ENCODE data around the gene COL4A5. TPM values are rescaled to one million over a fixed set of nuclear protein-coding genes. Genes with fewer than 3 reads are reported as not detected.

The COL4A5 gene
- total and polyA plus RNA-seq, 10 donors, result 2.1 to 19.6 (median 8.4) TPM

DNA sequence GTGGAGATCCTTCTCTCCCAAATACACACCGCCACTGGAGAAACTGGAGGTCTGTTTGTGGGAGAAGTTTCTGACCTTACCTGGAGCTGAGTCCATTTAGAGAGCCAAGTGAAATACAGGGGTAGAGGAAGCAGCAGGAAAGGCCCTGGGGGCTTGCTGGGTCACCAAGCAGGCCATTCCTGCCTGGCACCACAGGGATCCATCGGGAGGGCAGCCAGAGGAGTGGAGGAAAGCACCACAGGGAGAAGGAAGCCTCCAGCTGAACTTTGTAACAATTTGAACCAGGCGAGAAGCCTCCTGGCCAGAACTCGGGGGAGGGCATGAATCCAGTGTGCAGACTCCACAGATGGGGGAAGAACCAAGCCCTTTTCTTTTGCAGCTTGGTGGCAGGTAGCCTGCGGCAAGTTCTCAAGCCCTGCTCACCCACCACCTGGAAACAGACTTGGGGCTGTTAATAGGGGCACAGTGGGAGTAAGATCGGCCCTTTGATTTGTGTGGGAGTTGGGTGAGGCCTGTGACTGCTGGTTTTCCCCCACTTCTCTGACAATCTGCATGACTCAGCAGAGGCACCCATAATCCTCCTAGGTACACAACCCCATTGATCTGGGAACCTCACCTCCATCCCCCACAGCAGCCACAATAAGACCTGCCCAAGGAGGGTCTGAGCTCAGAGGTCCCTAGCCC is 202.1 kb downstream of the COL4A5 start:
- intact Hi-C loops (cut with DNase I; ENCODE audit: low total_unique reads), result no loop called here
- no peak overlapping the region for H3K4me3 ChIP-seq
- DNase-seq, result no peak
- peaks cover 0 to 32% (median 3%) of the 10 kb centered on the region in 8 donors for H3K9me3 ChIP-seq
- TF ChIP-seq POLR2A (IDR thresholded peaks at IDR 0.05) (no peak), POLR2AphosphoS5 (IDR thresholded peaks at IDR 0.05) (no peak)
- TF ChIP-seq, protein P1, sequence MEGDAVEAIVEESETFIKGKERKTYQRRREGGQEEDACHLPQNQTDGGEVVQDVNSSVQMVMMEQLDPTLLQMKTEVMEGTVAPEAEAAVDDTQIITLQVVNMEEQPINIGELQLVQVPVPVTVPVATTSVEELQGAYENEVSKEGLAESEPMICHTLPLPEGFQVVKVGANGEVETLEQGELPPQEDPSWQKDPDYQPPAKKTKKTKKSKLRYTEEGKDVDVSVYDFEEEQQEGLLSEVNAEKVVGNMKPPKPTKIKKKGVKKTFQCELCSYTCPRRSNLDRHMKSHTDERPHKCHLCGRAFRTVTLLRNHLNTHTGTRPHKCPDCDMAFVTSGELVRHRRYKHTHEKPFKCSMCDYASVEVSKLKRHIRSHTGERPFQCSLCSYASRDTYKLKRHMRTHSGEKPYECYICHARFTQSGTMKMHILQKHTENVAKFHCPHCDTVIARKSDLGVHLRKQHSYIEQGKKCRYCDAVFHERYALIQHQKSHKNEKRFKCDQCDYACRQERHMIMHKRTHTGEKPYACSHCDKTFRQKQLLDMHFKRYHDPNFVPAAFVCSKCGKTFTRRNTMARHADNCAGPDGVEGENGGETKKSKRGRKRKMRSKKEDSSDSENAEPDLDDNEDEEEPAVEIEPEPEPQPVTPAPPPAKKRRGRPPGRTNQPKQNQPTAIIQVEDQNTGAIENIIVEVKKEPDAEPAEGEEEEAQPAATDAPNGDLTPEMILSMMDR (IDR thresholded peaks at IDR 0.05 in 8 of 11, conservative IDR thresholded peaks at IDR 0.05 in 3 of 11), result no peak
- H3K27ac ChIP-seq, result no peak overlapping the region
- WGBS, 5 donors, result 68 to 92% (median 78%) methylated on average over 5 to 6 of the region's 6 CpGs
- H3K36me3 ChIP-seq, result no peaks in the 10 kb centered on the region
- no peaks in the 10 kb centered on the region for H3K4me1 ChIP-seq
- H3K27me3 ChIP-seq (replicated peaks in 1 of 7), result no peaks in the 10 kb centered on the region

DNA sequence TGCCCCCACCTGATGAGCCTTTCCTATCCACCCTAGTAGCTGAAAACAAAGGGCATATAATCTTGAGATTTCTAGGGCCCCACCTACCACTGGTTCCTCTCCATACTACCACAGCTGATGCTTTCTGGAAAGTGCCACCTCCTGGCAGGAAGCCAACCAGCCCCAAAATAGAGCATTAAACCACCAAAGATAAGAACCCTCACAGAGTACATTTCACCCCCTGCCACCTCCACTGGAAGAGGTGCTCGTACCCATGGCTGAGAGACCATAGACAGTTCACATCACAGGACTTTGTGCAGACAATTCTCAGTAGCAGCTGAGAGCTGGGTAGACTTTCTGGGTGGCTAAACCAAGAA is 202.6 kb downstream of the COL4A5 start:
- 57 to 77% (median 75%) methylated on average over 1 of the region's 1 CpG for WGBS, 5 donors
- no peak for DNase-seq
- TF ChIP-seq, protein P1 (IDR thresholded peaks at IDR 0.05 in 8 of 11, conservative IDR thresholded peaks at IDR 0.05 in 3 of 11), result no peak
- TF ChIP-seq POLR2A (IDR thresholded peaks at IDR 0.05) (no peak), POLR2AphosphoS5 (IDR thresholded peaks at IDR 0.05) (no peak)
- peaks cover 0 to 32% (median 3%) of the 10 kb centered on the region in 8 donors for H3K9me3 ChIP-seq
- no peak overlapping the region for H3K27ac ChIP-seq
- H3K27me3 ChIP-seq (replicated peaks in 1 of 7), result no peaks in the 10 kb centered on the region
- no peaks in the 10 kb centered on the region for H3K36me3 ChIP-seq
- no peaks in the 10 kb centered on the region for H3K4me1 ChIP-seq
- H3K4me3 ChIP-seq, result no peak overlapping the region
- intact Hi-C loops (cut with DNase I; ENCODE audit: low total_unique reads), result no loop called here

DNA sequence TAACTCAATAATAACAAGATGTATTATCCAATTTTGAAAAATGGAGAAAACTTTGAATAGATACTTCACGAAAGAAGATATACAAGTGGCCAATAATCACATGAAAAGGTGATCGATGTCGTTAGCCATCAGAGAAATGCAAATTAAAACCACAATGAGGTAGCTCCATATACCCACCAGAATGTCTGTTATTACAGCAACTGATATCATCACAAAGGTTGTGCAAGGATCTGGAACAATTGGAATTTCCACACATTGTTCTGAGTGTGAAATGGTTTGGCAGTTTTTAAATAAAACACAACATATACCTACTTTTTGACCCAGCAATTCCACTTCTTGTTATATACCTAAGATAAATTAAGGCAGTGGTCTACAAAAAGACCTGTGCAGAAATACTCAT is 225.1 kb downstream of the COL4A5 start:
- Histone ChIP-seq H3K27ac (no peak overlapping the region), H3K9me3 (no peaks in the 10 kb centered on the region), H3K27me3 (replicated peaks in 1 of 7) (no peaks in the 10 kb centered on the region), H3K36me3 (no peaks in the 10 kb centered on the region), H3K4me3 (no peak overlapping the region), H3K4me1 (no peaks in the 10 kb centered on the region)
- no peak for DNase-seq
- TF ChIP-seq POLR2AphosphoS5 (IDR thresholded peaks at IDR 0.05), result no peak
- TF ChIP-seq, protein P1 (IDR thresholded peaks at IDR 0.05 in 8 of 11, conservative IDR thresholded peaks at IDR 0.05 in 3 of 11), result no peak
- TF ChIP-seq POLR2A (IDR thresholded peaks at IDR 0.05), result no peak
- intact Hi-C loops (cut with DNase I; ENCODE audit: low total_unique reads), result no loop called here
- 84 to 96% (median 95%) methylated on average over 3 of the region's 3 CpGs for WGBS, 5 donors

DNA sequence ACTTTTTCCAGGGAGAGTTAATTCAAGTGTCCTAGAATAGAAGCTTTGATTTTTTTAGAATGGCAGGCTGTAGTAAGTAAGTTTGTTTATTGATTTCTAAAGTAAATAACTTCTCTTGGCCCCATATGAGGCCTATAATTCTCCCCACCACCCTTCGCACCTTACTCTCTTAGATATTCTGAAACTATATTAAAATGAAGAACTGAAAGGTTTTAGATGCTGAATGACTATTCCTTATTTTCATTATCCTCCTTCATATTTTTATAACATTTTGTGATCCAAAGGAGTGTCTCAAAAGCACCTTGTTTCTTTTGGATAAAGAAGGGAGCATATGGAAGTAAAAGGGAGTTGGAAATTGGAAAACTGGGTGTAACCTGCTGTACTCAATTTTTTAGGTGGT is 226.5 kb downstream of the COL4A5 start:
- intact Hi-C loops (cut with DNase I; ENCODE audit: low total_unique reads), result no loop called here
- no peaks in the 10 kb centered on the region for H3K36me3 ChIP-seq

More for the DNA sequence above, 226.5 kb downstream of the COL4A5 start:
- H3K27ac ChIP-seq, result no peak overlapping the region
- H3K4me3 ChIP-seq, result no peak overlapping the region
- no peaks in the 10 kb centered on the region for H3K27me3 ChIP-seq (replicated peaks in 1 of 7)
- no peak for DNase-seq
- H3K9me3 ChIP-seq, result no peaks in the 10 kb centered on the region
- WGBS, 5 donors, result 78 to 97% (median 89%) methylated on average over 1 of the region's 1 CpG
- TF ChIP-seq, protein P1 (IDR thresholded peaks at IDR 0.05 in 8 of 11, conservative IDR thresholded peaks at IDR 0.05 in 3 of 11), result no peak
- TF ChIP-seq POLR2A (IDR thresholded peaks at IDR 0.05) (no peak), POLR2AphosphoS5 (IDR thresholded peaks at IDR 0.05) (no peak)
- no peaks in the 10 kb centered on the region for H3K4me1 ChIP-seq
